GM23248 (cell line): Measurements from ENCODE around the gene PAK1. TPM values are rescaled to one million over a fixed set of nuclear protein-coding genes. Genes with fewer than 3 reads are reported as not detected.

ENCODE experiments used
- DNase-seq: peaks from one replicate; pipeline ENCODE4 v3.0.0-alpha.2; 2015
- H2AFZ ChIP-seq: fragments of 200-600 bp; sonication (generic); 2 replicates; pipeline ENCODE4 v1.6.1; 2016; ENCODE audit warnings: antibody characterized with exemption
- H3F3A ChIP-seq: fragments of 200-600 bp; sonication (generic); 2 replicates; pipeline ENCODE4 v1.6.1; 2016; ENCODE audit warnings: mild to moderate bottlenecking, antibody characterized with exemption, mixed run types; ENCODE audit not compliant: insufficient read depth
- H3K27ac ChIP-seq: fragments of 200-600 bp; sonication (generic); 2 replicates; pipeline ENCODE4 v1.5.1; 2016; ENCODE audit warnings: mild to moderate bottlenecking
- H3K27me3 ChIP-seq: fragments of 200-600 bp; sonication (generic); replicated peaks from 2 replicates; pipeline ENCODE4 v1.6.1; 2016; ENCODE audit warnings: mild to moderate bottlenecking; ENCODE audit not compliant: insufficient read depth
- H3K36me3 ChIP-seq: fragments of 200-600 bp; sonication (generic); 2 replicates; pipeline ENCODE4 v1.6.1; 2016; ENCODE audit warnings: low read depth, mild to moderate bottlenecking
- H3K4me1 ChIP-seq: fragments of 200-600 bp; sonication (generic); 2 replicates; pipeline ENCODE4 v1.6.1; 2016; ENCODE audit warnings: mild to moderate bottlenecking; ENCODE audit not compliant: insufficient read depth
- H3K4me2 ChIP-seq: fragments of 200-600 bp; sonication (generic); one replicate; pipeline ENCODE4 v1.6.1; 2016; ENCODE audit warnings: mild to moderate bottlenecking; ENCODE audit not compliant: unreplicated experiment
- H3K4me3 ChIP-seq: fragments of 200-600 bp; sonication (generic); 2 replicates; pipeline ENCODE4 v1.5.1; 2016; ENCODE audit warnings: mild to moderate bottlenecking
- H3K79me2 ChIP-seq: fragments of 200-600 bp; sonication (generic); 2 replicates; pipeline ENCODE4 v1.6.1; 2016; ENCODE audit warnings: mild to moderate bottlenecking; ENCODE audit not compliant: insufficient read depth
- H3K9ac ChIP-seq: fragments of 200-600 bp; sonication (generic); 2 replicates; pipeline ENCODE4 v1.6.1; 2016; ENCODE audit warnings: mild to moderate bottlenecking
- H3K9me2 ChIP-seq: fragments of 200-600 bp; sonication (generic); 2 replicates; pipeline ENCODE4 v1.6.1; 2016; ENCODE audit warnings: mixed run types, mild to moderate bottlenecking, moderate library complexity; ENCODE audit not compliant: insufficient read depth
- H3K9me3 ChIP-seq: fragments of 200-600 bp; sonication (generic); one replicate; pipeline ENCODE4 v1.6.1; 2017; ENCODE audit warnings: low read depth
- H4K20me1 ChIP-seq: fragments of 200-600 bp; sonication (generic); 2 replicates; pipeline ENCODE4 v1.6.0; 2016; ENCODE audit not compliant: insufficient read depth
- EZH2 ChIP-seq: fragments of 200-600 bp; sonication (generic); IDR thresholded peaks from 2 replicates; pipeline ENCODE4 v1.6.1; 2018; ENCODE audit warnings: antibody characterized with exemption, mild to moderate bottlenecking; ENCODE audit not compliant: insufficient read depth, poor library complexity, severe bottlenecking
- EZH2phosphoT487 ChIP-seq: fragments of 200-600 bp; sonication (generic); IDR thresholded peaks from 2 replicates; pipeline ENCODE4 v1.6.1; 2018; ENCODE audit warnings: antibody characterized with exemption, moderate library complexity, mild to moderate bottlenecking, low read depth; ENCODE audit not compliant: insufficient read depth
- WGBS, 2 experiments: methylation state at CpG; one replicate each; pipeline ENCODE4 v1.1.6; 2015 to 2017; ENCODE audit warnings: low lambda C conversion rate in 2 of 2, low coverage in 1 of 2; ENCODE audit errors: missing lambda C conversion rate in 2 of 2; 5-methylcytosine and 5-hydroxymethylcytosine counted together
- in situ Hi-C: fragments of 300-500 bp; cut with MboI; formaldehyde crosslinking; loops from 2 replicates; pipeline ENCODE4 v1.15.0; 2020
- polyA plus RNA-seq: library from polyadenylated mRNA; unstranded; fragments of >200 nt; fragmentation: Nextera tagmentation; extraction: Ambion mirVana; gene quantifications from 2 replicates; pipeline ENCODE4 v1.2.1, GENCODE V29; 2016
- total RNA-seq: library from RNA; depleted of rRNA; stranded (reverse); fragments of >200 nt; shearing (Covaris generic); gene quantifications from 2 replicates; pipeline ENCODE4 v1.2.3, GENCODE V29; 2014

The PAK1 gene
- total and polyA plus RNA-seq, 2 experiments from 2014 or later, result 20.3 to 23.8 TPM

DNA sequence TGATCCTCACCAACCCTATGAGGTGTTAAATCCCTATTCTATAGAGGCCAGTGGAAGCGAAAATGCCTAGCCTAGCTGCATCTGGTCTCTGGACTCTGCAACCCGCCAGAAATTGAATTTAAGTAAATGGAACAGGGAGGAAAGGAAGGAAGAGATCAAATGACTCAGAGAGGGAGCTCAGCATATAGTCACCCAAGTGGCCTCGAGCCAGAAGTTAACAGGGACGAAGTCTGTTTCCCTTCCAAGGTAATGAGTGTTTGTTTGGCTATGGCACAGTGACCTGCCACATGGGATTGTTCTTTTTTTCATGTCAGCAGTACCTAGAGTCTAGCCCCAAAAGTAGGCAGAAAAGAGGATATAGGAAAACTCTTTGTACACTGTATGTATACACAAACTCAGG, 66.3 kb downstream of the PAK1 start:
- in situ Hi-C loops, result no loop called here
- Histone ChIP-seq H4K20me1 (no peaks in the 10 kb centered on the region), H3K27me3 (no peaks in the 10 kb centered on the region), H3K9me3 (no peaks in the 10 kb centered on the region), H2AFZ (no peak overlapping the region), H3K4me2 (peak overlapping the region; percentile 25), H3K9me2 (no peaks in the 10 kb centered on the region), H3K4me3 (0 out of 2 replicates have a peak overlapping the region, but pooled peaks have one; percentile 17), H3K36me3 (no peaks in the 10 kb centered on the region), H3F3A (peaks cover 15% of the 10 kb centered on the region; the same call in 1 of the 2 replicates), H3K27ac (no peak overlapping the region; the same call in 1 of the 2 replicates), H3K79me2 (peaks cover 71% of the 10 kb centered on the region), H3K4me1 (peaks cover 25% of the 10 kb centered on the region), H3K9ac (no peak overlapping the region)
- TF ChIP-seq EZH2phosphoT487, result no peak
- TF ChIP-seq EZH2, result no peak
- DNase-seq, result peak; percentile 97
- 8 to 10% methylated on average over 4 of the region's 4 CpGs for WGBS, 2 experiments

DNA sequence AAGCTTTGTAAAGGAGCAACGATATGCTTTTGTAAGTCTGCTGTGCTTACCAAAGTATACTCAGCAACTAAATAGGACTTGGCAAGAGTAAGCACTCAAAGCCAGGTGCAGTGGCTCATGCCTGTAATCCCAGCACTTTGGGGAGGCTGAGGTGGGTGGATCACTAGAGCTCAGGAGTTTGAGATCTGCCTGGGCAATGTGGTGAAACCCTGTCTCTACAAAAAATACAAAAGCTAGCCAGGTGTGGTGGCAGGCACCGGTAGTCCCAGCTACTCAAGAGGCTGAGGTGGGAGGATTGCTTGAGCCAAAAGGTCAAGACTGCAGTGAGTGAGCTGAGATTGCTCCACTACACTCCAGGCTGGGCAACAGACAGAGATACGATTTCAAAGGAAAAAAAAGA, 67.5 kb downstream of the PAK1 start:
- WGBS, 2 experiments, result 82 to 85% methylated on average over 3 of the region's 3 CpGs
- TF ChIP-seq EZH2phosphoT487 (no peak), EZH2 (no peak)
- Histone ChIP-seq H3K27me3 (no peaks in the 10 kb centered on the region), H3K9me3 (no peaks in the 10 kb centered on the region), H3K79me2 (peaks cover 81% of the 10 kb centered on the region), H3K4me1 (peaks cover 20% of the 10 kb centered on the region), H4K20me1 (no peaks in the 10 kb centered on the region), H3K27ac (no peak overlapping the region), H2AFZ (no peak overlapping the region), H3F3A (peaks cover 15% of the 10 kb centered on the region; the same call in 1 of the 2 replicates), H3K9me2 (no peaks in the 10 kb centered on the region), H3K9ac (no peak overlapping the region), H3K36me3 (no peaks in the 10 kb centered on the region), H3K4me2 (no peak overlapping the region), H3K4me3 (no peak overlapping the region)
- no peak for DNase-seq
- in situ Hi-C loops, result no loop called here

DNA sequence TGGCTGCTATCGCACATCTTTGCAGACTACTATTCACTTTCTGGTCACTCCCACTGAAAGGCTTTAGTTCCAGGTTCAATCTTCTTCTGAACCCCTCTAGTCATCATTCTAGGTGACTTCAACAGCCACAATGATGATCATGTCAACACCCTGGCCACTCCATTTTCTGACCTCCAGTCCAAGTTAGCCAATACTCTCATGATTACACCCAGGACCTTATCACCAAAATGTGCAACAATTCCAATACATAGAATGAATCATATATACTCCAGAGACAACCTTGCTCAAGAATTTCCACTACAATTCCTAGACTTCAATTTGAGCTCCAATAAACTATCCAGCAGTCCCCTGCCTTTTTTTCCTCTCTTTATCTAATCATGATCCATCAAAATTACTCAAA, 70.7 kb downstream of the PAK1 start:
- H3K4me3 ChIP-seq, result no peak overlapping the region
- no peak overlapping the region for H3K9ac ChIP-seq
- H3F3A ChIP-seq, result peaks cover 15% of the 10 kb centered on the region; the same call in 1 of the 2 replicates
- H3K9me2 ChIP-seq, result no peaks in the 10 kb centered on the region
- TF ChIP-seq EZH2, result no peak
- TF ChIP-seq EZH2phosphoT487, result no peak
- no peak overlapping the region for H3K4me2 ChIP-seq
- no peaks in the 10 kb centered on the region for H3K9me3 ChIP-seq
- 92 to 97% methylated on average over 1 of the region's 1 CpG for WGBS, 2 experiments
- H2AFZ ChIP-seq, result no peak overlapping the region
- peaks cover 82% of the 10 kb centered on the region for H3K79me2 ChIP-seq
- no peaks in the 10 kb centered on the region for H3K36me3 ChIP-seq
- H3K27me3 ChIP-seq, result no peaks in the 10 kb centered on the region
- peaks cover 12% of the 10 kb centered on the region for H3K4me1 ChIP-seq
- in situ Hi-C loops, result no loop called here
- no peaks in the 10 kb centered on the region for H4K20me1 ChIP-seq
- H3K27ac ChIP-seq, result no peak overlapping the region
- DNase-seq, result peak; percentile 36

DNA sequence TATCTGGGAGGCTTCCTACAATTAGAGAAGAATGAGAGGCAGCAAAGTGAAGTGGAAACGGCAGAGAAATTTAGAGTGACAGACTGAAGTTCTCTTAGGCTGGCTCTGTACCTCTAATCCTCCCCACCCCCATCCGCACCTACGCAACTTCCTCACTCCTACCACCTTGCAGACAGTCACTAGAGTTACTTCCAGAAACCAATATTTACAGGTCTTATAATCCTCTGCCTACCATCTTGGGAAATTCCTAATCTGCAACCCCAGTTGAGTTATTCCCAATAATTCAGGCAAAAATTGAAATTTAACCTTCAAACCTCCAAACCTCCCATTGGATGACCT, 71.7 kb downstream of the PAK1 start:
- in situ Hi-C loops, result no loop called here
- Histone ChIP-seq H3K27me3 (no peaks in the 10 kb centered on the region), H3K36me3 (no peaks in the 10 kb centered on the region), H3K4me2 (no peak overlapping the region), H3K27ac (no peak overlapping the region), H3K79me2 (peaks cover 89% of the 10 kb centered on the region), H2AFZ (no peak overlapping the region), H3F3A (peaks cover 8% of the 10 kb centered on the region; the same call in 1 of the 2 replicates), H4K20me1 (no peaks in the 10 kb centered on the region), H3K4me1 (peaks cover 2% of the 10 kb centered on the region), H3K4me3 (no peak overlapping the region), H3K9me2 (no peaks in the 10 kb centered on the region), H3K9me3 (no peaks in the 10 kb centered on the region), H3K9ac (no peak overlapping the region)
- 84 to 86% methylated on average over 3 of the region's 3 CpGs for WGBS, 2 experiments
- no peak for DNase-seq
- TF ChIP-seq EZH2, result no peak
- TF ChIP-seq EZH2phosphoT487, result no peak

DNA sequence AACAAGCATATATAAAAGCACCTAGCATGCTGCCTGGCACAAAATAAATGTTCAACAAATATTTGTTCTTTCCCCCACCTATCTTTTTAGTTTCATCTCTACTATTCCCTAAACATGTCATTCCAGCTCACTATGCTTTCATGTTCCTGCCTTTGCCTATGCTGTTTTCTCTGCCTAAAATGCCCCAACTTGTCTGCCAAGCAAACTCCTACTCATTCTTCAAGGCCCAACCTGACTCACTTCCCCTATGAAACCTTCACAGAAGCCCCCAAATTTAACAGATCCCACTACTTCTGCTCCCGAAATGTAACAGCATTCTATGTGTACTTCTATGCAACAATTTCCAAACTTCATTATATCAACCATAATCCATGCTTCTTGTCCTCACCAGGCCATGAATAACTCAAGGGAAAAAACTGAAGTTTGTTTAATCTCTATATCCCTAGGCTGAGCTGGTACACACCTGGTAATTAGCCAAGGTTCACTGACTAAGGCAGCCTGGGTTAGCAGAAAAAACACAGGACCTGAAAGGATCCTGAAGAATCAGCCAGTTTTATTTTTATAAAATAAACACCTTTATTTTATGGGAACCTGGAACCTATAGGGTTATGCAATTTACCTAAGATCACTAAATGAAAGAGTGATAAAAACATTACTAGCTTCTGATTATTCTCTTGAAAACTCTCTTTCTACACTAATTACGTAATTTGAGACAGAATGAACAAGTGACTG, 72.2 kb downstream of the PAK1 start:
- Histone ChIP-seq H3K9me2 (no peaks in the 10 kb centered on the region), H3K36me3 (no peaks in the 10 kb centered on the region), H3K27ac (no peak overlapping the region), H3K79me2 (peaks cover 89% of the 10 kb centered on the region), H3K4me1 (no peaks in the 10 kb centered on the region), H3K27me3 (no peaks in the 10 kb centered on the region), H3F3A (0 out of 2 replicates have a peak, but pooled peaks cover 6% of the 10 kb centered on the region), H2AFZ (no peak overlapping the region), H3K9me3 (no peaks in the 10 kb centered on the region), H3K4me3 (no peak overlapping the region), H3K4me2 (no peak overlapping the region), H3K9ac (no peak overlapping the region), H4K20me1 (no peaks in the 10 kb centered on the region)
- WGBS, 2 experiments, result 95 to 100% methylated on average over 2 of the region's 2 CpGs
- TF ChIP-seq EZH2phosphoT487 (no peak), EZH2 (no peak)
- in situ Hi-C loops, result no loop called here
- no peak for DNase-seq
